Lower leg skin (tissue), 4 donors: ENCODE data around the gene ZNF385D. TPM values are rescaled to one million over a fixed set of nuclear protein-coding genes. Genes with fewer than 3 reads are reported as not detected.

Experiments used
- DNase-seq, 2 donors: peaks; one replicate each; pipeline ENCODE4 v3.0.0-alpha.2; 2019; ENCODE audit warnings: low spot score in 2 of 2
- H3K4me3 ChIP-seq: fragments of 200-600 bp; sonication (generic); 2 replicates; pipeline ENCODE4 v1.5.1; 2017; ENCODE audit warnings: mild to moderate bottlenecking, low read depth; ENCODE audit not compliant: poor library complexity, severe bottlenecking
- CTCF ChIP-seq, 3 donors: fragments of 450-650 bp; IDR thresholded peaks; one replicate each; pipeline ENCODE4 v1.5.1; 2016; ENCODE audit warnings: antibody characterized with exemption in 3 of 3, mild to moderate bottlenecking in 3 of 3, moderate library complexity in 2 of 3
- POLR2A ChIP-seq, 2 donors: fragments of 450-650 bp; IDR thresholded peaks; one replicate each; pipeline ENCODE4 v1.6.1; 2016 to 2017; ENCODE audit warnings: antibody characterized with exemption in 2 of 2, mild to moderate bottlenecking in 1 of 2, moderate library complexity in 1 of 2
- WGBS, 2 donors: methylation state at CpG; one replicate each; pipeline ENCODE4 v1.1.5; 2018; 5-methylcytosine and 5-hydroxymethylcytosine counted together
- intact Hi-C: fragments of 100-400 bp; cut with DNase I; formaldehyde crosslinking; loops from one replicate; pipeline ENCODE4 v1.15.0; 2023; ENCODE audit warnings: low total_unique reads
- total RNA-seq, 4 donors: library from RNA; depleted of rRNA; stranded (reverse); fragments of >200 nt; gene quantifications; one replicate each; pipeline ENCODE4 v1.1.0, GENCODE V29; 2016

The ZNF385D gene
- total RNA-seq, 4 donors from 2014 or later = 0.38 to 4.2 (median 2.1) TPM

- no peak for TF ChIP-seq POLR2A (IDR thresholded peaks at IDR 0.05)
- TF ChIP-seq CTCF (IDR thresholded peaks at IDR 0.05) = no peak
- 54 to 56% methylated on average over 2 of the region's 2 CpGs for WGBS, 2 donors
- no peak overlapping the region for H3K4me3 ChIP-seq
These were observed 304.0 kb downstream of the ZNF385D start for GRCh38 chr3:21446945-21447475.

GRCh38 chr3:21446027-21446426 is 305.0 kb downstream of the ZNF385D start:
- intact Hi-C loops = no loop called here
- WGBS, 2 donors = 75 to 76% methylated on average over 3 of the region's 3 CpGs
- no peak overlapping the region for H3K4me3 ChIP-seq
- TF ChIP-seq CTCF (IDR thresholded peaks at IDR 0.05) (no peak), POLR2A (IDR thresholded peaks at IDR 0.05) (no peak)
- DNase-seq = no peak

More at GRCh38 chr3:21446945-21447475, 304.0 kb downstream of the ZNF385D start:
- intact Hi-C loops = no loop called here
- DNase-seq = no peak

- TF ChIP-seq CTCF (IDR thresholded peaks at IDR 0.05) (no peak), POLR2A (IDR thresholded peaks at IDR 0.05) (no peak)
- no peak overlapping the region for H3K4me3 ChIP-seq
- DNase-seq = no peak
- intact Hi-C loops = no loop called here
- WGBS, 2 donors = 48 to 51% methylated on average over 3 of the region's 3 CpGs
These were observed 309.2 kb downstream of the ZNF385D start for GRCh38 chr3:21441821-21442220.

- intact Hi-C loops = no loop called here
- TF ChIP-seq POLR2A (IDR thresholded peaks at IDR 0.05) (no peak), CTCF (IDR thresholded peaks at IDR 0.05) (no peak)
- WGBS, 2 donors = 74 to 83% methylated on average over 11 of the region's 11 CpGs
- H3K4me3 ChIP-seq = no peak overlapping the region
- no peak for DNase-seq
These were observed 314.2 kb downstream of the ZNF385D start for GRCh38 chr3:21436835-21437234.

GRCh38 chr3:21435871-21436270 is 315.1 kb downstream of the ZNF385D start:
- intact Hi-C loops = no loop called here
- H3K4me3 ChIP-seq = no peak overlapping the region
- WGBS, 2 donors = 49 to 54% methylated on average over 2 of the region's 2 CpGs
- no peak for TF ChIP-seq CTCF (IDR thresholded peaks at IDR 0.05)
- no peak for DNase-seq

- DNase-seq = no peak
- 71 to 92% methylated on average over 1 of the region's 1 CpG for WGBS, 2 donors
- no peak overlapping the region for H3K4me3 ChIP-seq
- intact Hi-C loops = no loop called here
- TF ChIP-seq CTCF (IDR thresholded peaks at IDR 0.05) = no peak
- no peak for TF ChIP-seq POLR2A (IDR thresholded peaks at IDR 0.05)
These were observed 316.7 kb downstream of the ZNF385D start for GRCh38 chr3:21434310-21434709.
